ENCODE results near the gene XKR7.

XKR7 gene

DNA sequence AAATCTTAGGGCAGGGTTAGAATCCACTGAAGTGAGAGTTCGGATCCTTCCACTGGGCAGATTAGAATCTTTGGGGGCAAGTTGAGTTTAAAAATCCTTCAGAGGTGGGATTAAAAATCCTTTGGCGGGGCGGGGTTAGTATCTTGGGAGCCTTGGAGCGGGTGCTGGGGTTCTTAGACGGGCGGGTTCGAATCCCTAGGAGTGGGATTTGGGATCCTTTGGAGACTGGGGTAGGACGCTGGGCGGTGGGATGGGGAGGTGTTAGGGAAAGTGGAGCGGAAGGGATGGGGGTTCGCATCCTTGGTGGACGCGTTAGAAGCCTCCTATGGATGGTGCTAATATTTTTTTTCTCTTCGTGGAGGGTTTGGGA lies 83.8 kb downstream of the XKR7 start:
- DNase-seq = no peak

- DNase-seq = no peak
Measured at GRCh38 chr20:32052090-32052777, 84.3 kb downstream of the XKR7 start, which contains the start of gene HCK. Gene HCK (plus strand): TSS chr20:32052242.

DNA sequence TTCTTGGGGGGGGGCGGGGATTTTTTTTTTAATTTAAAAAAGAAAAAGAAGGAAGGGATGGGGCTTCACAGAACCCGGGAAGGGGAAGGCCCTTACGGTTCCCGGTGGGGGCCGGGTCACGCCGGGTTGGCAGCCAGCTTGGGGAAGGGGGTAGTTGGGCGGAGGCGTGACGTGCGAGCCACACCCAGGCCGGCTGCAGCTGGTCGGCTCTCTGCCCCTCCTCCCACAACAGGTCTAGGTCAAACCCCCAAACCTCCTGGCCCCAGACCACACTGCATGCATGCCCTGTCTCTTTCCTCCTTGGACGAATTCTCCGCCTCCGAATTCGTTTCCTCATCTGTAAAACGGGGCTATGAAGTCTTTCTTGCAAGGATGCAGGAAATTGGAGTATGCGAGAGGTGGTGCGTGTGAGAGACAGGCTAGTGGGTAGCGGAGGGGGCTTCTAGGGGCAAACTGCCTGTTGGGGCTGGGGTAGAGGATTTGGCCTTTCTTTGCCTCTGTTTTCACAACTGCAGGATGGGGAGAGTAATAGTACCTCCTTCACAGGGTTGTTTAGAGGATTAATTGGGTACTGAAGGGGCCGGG lies 84.9 kb downstream of the XKR7 start:
- DNase-seq = no peak

All from cortex of kidney (tissue), 1 donor.